COLO668 (cell line): ENCODE measurements around the gene ITGB6.
"Not testable (repeated sequence)": the region's sequence is repeated elsewhere in the genome, so short reads cannot be mapped to it uniquely, and the experiment has no call there.

Source experiments
- DNase-seq: peaks from one replicate; lab custom pipeline; 2025; ENCODE audit not compliant: unreplicated experiment; lab: John Stamatoyannopoulos, UW

Gene ITGB6

GRCh38 chr2:160141419-160141818 lies 58.7 kb downstream of the ITGB6 start:
- DNase-seq = no peak

GRCh38 chr2:160140471-160140870 lies 59.6 kb downstream of the ITGB6 start:
- DNase-seq = no peak

DNA sequence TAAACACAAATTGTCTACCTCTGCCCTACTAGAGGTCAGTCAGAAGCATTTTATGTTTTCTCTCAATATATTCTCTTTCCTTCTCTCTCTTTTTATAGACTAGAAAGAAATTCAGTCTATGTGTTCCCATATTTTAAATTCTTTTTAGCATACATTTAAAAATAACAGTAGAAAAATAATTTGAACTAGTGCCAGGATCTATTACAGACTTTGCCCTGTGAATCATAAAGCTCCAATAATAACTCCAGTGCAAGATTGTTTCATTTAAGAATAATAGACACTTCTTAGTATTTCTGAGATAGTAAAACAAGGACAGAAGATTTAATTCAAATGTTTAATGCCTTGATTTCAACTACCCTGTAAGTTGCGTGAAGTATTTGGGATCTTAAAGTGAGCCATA lies 60.1 kb downstream of the ITGB6 start:
- DNase-seq = no peak

DNA sequence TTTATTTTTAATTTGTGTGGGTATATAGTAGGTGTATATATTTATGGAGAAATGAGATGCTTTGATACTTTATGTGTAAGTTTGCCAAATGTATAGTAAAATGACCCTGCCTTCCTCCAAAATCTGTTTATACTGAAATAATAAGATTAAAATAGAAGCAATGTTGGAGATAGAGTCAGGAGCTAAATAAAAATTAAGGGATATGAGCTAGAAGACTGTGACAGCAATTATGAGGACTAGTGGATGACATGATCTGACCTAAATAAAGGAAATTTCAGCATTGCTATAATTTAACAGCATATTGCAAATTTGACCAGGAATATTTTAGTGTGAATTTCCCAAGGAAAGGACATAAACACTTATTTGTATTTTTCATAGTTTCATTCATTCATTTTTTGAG lies 60.7 kb downstream of the ITGB6 start:
- no peak for DNase-seq

DNA sequence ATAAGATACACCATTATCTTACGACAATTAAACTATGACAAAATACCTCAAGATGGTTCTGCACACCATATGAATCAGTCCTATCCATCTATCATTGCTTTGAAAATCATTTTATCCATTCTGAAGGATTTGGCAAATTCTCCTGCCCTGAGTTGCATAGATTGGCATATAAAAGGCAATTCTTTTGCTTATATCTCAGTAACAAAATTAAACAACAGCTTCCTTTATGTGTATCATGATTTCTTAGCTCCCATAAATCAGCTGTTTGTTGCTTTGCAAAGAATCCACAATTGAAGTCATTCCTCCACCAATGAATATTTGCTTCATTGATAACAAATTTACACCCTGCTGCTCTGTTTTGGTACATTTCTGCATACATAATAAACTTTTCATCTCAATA lies 61.7 kb downstream of the ITGB6 start:
- no peak for DNase-seq

DNA sequence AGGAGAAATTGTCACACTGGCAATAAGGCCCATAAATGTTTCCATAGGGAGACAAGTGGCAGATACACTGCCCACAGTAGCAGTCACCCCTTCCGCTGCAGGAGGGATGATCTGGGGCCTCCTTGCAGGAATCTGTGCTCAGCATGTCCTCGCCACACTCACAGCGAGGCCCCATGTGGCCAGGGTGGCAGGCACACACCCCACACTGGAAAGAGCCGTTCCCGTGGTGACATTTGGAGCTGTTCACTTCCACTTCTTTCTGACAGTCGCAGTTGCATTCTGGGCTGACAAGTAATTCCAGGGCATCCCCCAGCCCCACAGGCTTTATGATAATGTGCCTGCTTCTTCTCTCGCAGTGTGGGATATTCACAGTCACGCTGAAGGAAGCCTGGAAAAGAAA lies 62.6 kb downstream of the ITGB6 start:
- no peak for DNase-seq

DNA sequence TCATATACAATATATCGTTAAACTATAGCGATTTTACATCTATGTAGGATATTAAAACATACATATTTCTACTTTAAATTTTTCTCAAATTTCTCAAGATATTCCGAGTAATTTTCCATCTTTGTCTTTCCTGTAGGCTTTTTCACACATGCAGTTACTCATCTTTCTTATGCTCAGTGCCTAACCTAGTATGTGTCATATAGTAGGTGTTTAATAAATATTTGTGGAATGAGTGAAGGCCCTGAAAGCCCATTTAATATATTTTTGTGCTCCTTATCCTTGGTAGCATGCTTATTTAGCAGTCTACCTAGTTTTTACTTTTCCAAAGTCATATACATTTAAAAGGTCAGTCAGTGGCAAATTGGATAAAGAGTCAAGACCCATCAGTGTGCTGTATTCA lies 67.3 kb downstream of the ITGB6 start:
- DNase-seq = no peak

DNA sequence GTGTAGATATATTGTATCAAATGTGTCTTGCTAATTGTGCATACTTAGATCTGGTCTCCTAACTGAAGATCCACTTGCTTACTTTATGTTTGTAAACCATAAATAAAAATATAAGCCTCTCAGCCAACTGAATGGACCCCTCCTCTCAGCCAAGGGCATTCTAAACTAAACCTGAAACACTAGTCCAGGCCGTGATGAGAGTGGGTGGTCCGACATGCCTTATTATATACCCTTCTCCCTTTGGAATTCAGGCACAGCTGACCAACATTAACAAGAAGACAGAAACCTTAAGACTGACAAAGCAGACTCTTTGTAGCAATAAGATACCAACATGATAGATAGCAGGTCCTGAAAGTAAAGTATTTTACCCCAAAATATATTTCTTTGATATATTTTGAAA lies 73.3 kb downstream of the ITGB6 start:
- DNase-seq = no peak

DNA sequence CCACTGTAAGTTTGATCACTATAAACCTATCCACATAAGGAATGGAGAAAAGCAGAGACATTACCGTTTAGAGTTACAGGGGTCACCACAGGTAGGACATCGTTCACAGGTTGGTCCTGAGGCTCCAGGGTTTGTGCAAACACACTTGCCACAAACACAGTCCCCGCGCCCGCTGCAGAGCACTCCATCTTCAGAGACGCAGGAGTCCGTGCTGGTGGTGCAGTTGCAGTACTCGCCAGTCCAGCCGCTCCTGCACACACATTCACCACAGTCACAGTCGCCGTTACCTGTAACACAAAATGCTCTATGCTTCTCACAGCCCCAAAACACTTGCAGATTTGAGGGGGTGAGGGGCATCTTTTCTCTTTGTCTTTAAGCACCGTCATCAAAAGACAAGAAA lies 73.8 kb downstream of the ITGB6 start:
- DNase-seq = no peak

DNA sequence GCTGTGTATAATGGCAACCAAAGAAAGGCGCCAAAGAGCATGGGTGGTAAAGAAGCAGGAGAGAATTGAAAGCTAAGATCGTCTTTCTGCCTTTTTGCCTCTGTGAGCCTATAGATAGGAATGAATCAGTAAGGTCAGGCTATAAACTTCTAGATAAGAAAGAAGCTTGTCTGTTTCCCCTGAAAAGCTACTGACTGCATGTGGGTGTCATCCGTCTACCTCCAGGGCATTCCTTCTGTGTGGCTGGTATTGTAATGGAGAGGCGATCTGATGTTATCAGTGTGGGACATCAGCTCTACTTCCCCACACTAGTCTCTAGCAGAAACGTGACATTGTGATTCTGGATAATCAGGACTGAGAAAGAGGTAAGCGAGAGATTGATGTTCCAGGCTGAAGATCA lies 74.2 kb downstream of the ITGB6 start:
- no peak for DNase-seq

DNA sequence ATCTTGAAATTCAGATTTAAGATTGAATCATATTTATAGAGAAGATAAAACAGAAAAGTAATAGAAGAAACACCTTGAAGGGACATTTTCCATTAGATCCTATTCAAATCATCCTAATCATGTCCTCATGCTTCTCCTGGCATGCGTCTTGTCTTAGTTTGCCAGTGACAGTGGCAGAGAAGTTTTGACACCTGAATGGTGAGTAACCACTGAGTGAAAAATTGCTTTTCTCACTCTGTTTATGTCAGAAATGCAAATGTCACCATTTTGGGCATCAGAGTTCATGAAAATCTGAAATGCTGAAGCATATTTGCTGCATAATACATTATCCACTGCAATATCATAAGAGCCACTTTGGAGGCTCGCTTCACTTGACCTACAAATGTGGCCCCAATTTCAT lies 74.7 kb downstream of the ITGB6 start:
- DNase-seq = no peak

DNA sequence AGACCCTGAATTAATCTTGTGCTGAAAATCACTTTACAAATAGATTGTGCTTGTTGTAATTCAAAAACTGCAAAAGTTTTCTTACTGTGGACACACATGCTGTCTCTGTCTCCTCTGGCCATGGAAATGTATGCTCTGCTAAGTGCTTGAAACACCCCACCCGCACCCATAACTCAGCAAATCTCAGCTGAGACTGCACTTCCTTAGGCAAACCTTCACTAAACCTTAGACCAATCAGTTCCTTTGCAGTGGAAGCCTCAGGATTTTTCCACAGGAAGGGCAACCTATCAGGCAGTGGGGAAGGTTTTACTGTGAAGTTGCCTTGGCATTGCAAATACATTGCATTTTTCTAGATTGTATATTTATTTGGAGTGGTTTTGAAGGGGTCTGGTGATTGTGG lies 75.5 kb downstream of the ITGB6 start:
- DNase-seq = no peak

- not testable (repeated sequence) for DNase-seq
These were observed 85.4 kb downstream of the ITGB6 start for GRCh38 chr2:160114721-160115120.

DNA sequence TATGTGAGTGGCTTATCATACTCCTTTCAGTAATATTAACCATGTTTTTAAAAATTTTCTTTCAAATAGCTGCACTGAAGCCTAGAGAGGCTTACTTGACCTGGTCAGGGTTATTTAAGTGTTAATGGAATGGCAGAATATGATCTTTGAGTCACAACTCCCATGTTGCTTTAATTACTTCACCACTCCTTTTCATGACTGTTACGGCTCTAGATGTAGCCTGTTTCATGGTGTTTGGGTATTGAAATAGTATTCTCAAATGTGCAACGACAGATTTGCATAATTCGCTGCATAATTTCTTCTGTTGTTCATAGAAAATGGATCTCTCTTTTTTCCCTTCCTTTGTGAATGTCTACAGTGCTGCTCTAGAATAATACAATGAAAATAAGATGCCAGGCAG lies 86.1 kb downstream of the ITGB6 start:
- no peak for DNase-seq

GRCh38 chr2:160111951-160112798 lies 87.9 kb downstream of the ITGB6 start:
- DNase-seq = no peak

DNA sequence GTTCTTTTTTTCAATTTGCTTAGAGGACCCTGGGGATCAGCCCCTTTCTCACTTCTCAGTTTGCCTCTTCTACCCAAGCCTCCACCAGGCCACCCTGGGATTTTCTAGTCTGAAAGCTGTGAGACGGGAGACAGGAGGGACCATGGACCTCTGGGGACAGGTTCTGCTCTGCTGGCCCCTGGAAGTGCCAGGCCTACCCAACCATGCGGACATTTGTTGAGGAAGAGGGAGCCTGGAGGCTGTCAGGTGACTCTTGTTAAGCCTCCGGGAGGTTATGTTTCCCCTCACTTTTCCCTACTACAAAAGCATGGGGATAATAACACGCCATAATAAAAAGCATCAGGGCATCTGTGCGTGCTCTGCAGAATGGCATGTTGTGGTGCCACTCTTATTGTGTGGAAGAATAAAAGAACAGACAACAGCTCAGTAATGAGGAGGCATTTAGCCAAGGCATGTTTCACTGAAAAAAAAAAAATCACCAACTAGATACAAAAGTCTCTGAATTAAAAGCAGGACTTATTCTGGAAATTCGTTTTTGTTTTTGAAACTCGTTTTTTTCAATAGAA lies 89.3 kb downstream of the ITGB6 start:
- DNase-seq = no peak

DNA sequence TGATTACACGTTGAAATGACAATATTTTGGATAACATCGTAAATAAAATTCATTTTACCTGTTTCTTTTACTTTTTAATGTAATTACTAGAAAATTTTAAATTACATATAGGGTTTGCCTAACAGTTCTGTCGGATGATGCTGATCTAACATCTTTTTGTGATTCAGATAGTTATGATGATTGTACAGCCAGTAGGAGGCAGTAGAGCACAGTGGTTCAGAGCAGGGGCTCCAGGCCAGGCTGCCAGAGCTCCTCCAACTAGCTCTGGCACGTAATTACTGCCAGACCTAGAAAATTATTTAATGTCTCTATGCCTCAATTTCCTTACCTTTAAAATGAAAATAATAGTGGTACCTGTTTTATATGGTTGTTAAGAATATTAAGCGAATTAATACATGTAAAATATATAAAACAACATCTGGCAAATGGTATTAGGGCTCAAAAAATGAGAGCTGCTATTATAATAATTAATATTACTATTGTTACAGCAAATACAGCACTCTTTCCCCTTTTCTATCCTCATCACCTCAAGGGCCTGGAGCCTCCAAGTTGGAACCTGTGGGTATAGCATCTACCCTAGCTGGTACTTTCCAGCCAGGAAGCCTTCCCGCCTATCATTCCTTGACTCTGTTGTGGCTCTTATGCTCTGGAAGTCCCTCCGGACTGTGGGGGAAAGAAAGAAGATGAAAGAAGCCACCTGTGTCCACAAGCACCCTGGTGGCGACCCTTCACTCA lies 90.0 kb downstream of the ITGB6 start:
- peak; percentile 58 for DNase-seq

GRCh38 chr2:160109243-160109642 lies 90.8 kb downstream of the ITGB6 start:
- DNase-seq = no peak

- no peak for DNase-seq
These were observed 91.4 kb downstream of the ITGB6 start for GRCh38 chr2:160108646-160109045.

DNA sequence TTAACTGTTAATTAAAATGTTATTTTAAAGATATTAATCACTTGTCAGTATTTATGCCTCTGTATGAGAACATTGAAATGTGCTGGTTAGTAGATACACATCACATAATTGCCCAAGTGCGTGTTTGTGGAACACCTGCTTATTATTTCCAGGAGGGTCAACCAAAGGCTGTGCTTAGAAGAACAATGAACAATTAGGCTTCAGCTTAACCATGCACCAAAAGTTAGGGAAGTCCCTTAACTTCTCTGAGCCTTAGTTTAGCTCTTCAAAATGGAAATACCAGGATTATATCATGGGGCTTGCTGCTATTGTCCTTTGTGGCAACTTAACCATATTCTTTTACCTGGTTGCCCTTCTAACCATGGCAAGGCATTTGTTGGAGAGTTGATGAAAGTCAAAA lies 94.7 kb downstream of the ITGB6 start:
- DNase-seq = no peak

- no peak for DNase-seq
These were observed 96.0 kb downstream of the ITGB6 start for GRCh38 chr2:160104115-160104514.

- DNase-seq = no peak
These were observed 102.7 kb downstream of the ITGB6 start for GRCh38 chr2:160097326-160097725.
